B cell (primary cell): Measurements from ENCODE around the gene ADD3.
"Not testable (repeated sequence)": the region's sequence is repeated elsewhere in the genome, so short reads cannot be mapped to it uniquely, and the experiment has no call there.

ENCODE experiments used
- CTCF ChIP-seq: fragments of 200-600 bp; IDR thresholded peaks from one replicate; pipeline ENCODE4 v1.8.0; 2022; ENCODE audit warnings: antibody characterized with exemption, mild to moderate bottlenecking
- EZH2 ChIP-seq: IDR thresholded peaks from 2 replicates; pipeline ENCODE4 v1.6.1; 2012; ENCODE audit warnings: borderline replicate concordance, low read depth, mild to moderate bottlenecking, moderate library complexity, low read length; ENCODE audit not compliant: insufficient read depth, poor library complexity, severe bottlenecking

GRCh38 chr10:110049889-110050591 lies 42.3 kb downstream of the ADD3 start:
- not testable (repeated sequence) for TF ChIP-seq CTCF, EZH2
